SIG-M5 (cell line): ENCODE results near the gene RIMBP2.

Experiments
- DNase-seq: peaks from one replicate; lab custom pipeline; 2025; lab: John Stamatoyannopoulos, UW

RIMBP2 gene

DNA sequence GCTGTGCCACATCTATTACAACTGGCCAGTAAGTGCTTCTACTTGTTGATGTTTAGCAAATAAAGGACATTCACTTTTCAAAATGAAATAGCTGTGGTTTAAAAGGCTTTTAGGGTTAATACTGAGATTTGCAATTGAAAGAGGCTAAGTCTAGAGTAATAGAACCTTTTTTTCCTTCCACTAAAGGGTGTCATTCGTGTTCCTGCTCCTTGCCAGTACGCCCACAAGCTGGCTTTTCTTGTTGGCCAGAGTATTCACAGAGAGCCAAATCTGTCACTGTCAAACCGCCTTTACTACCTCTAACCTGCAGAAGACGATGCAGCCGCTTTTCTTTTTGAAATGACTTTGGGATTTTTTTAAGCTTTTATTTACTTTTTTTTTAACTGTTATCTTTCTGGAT lies 344.8 kb downstream of the RIMBP2 start:
- DNase-seq: no peak

DNA sequence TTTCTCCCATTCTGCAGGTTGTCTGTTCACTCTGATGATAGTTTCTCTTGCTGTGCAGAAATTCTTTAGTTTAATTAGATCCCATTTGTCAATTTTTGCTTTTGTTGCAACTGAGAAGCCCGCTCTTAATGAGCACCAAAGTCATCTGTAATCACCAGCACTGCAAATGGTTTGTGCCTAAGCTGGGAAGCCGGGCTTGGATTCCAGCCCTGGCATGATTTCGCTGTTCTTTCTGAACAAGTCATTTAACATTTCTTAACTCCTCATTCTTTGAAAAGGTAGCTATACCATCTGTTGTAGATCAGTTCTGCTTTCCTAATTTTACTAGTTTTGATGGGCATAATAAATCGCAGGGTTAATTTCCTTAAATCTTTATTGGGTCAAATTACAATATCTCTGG lies 346.3 kb downstream of the RIMBP2 start:
- no peak for DNase-seq

DNA sequence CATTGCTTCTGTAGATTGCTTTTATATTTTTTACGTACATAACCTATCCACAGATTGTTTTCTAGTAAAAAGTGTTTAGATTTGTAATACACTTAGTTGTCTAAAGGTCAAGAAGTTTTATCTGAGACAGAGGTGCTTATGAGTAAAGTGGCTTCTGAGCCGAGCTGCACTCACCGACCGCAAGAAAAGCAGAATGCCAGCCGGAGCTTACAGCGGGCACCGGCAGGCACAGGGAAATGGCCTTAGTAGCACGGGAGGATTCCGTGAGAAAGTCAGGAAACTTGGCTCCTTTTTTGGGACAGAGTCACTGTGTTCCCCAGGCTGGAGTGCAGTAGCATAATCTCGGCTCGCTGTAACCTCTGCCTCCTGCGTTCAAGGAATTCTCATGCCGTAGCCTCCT lies 348.6 kb downstream of the RIMBP2 start:
- DNase-seq: no peak

DNA sequence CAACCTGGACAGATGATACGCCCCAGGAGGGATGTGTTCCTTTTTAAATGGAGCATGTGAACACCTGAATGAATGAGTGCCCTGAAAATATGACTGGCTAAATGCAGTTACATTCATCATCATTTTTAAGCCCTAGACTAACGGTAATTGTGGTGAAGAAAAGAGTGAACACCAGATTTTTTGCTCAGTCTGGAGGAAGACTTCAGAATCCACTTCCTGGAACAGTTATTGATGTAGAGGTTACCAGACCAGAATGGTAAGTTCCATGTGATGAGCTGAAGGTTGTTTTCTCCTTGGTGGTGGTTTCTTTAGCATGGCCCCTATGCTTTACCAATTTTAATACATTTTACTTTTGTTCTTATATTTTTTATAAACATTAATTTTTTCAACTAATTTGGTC lies 349.1 kb downstream of the RIMBP2 start:
- DNase-seq: no peak

DNA sequence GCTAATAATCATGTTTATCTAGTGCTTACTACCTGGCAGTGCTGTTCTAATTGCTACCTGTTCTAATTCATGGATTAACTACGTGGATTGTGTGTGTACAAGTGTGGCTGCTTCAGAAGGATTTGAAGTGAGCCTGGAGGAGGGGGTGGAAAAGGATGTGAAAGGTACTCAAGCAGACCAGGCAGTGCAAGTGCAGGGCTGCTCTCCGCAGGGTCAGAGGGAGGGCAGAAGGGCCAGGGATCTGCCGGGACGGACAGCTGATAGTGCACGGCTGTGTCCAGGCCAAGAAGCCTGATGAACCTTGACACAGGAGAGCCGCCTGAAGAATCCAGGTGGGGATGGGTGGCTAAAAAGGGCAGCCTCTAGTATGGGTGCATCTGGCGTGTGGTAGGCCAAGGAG lies 349.9 kb downstream of the RIMBP2 start:
- no peak for DNase-seq

DNA sequence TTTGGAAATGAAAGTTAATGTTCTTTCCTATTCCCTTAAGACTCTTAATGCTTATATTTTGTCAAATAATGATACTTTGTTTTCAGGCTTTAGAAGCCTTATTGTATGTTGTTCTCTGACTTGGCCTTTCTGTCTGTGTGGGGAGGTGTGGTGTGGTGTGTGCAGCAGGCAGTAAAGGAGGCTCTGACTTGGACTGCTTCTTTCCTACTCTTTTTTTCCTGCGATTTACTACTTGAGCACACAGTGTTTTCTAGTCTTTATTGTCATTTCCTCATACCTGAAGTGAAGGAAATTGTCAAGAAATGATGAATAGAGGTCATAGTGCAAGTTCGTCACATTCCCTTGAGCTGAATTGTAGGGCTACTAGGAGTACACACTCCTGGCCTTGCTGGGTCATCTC lies 351.5 kb downstream of the RIMBP2 start:
- DNase-seq: no peak

DNA sequence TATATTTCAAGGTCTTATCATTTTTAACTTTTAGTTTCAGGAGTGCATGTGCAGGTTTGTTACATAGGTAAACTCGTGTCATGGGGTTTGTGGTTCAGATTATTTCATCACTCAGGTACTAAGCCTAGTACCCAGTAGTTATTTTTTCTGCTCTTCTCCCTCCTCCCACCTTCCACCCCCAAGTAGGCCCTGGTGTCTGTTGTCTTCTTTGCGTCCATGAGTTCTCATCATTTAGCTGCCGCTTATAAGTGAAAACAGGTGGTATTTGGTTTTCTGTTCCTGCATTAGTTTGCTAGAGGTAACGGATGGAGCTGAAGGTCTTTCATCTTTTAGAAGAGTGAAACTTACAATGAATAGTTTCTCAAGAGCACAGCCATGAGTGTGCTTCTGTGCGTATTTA lies 354.0 kb downstream of the RIMBP2 start:
- no peak for DNase-seq

DNA sequence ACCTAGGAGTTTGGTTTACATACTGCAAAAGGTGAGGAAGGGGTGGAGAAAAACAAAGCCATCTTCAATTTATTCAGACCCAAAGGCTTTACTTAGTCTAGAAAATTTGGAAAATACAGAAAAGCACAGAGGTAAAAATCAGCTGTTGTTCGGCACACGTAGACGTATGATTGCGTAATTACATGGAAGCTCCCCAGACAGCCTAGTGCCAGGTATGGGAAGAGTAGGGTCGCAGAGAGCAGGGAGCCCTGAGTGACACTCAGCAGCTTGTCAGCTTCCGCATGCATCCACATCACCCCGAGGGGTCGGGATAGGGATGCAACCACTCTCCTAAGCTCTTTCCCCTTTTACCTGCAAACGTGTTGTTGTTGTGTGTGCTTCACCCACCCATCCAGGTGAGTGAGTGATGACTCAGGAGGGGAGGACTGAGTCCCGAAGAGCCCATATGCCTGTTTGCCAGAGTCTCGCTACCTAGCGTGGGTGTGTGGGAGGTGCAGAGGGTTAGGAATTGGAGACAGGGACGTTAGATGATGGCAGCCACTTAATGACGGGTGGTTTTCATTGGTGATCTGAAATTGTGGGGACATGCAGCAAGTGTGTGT lies 358.3 kb downstream of the RIMBP2 start:
- no peak for DNase-seq

DNA sequence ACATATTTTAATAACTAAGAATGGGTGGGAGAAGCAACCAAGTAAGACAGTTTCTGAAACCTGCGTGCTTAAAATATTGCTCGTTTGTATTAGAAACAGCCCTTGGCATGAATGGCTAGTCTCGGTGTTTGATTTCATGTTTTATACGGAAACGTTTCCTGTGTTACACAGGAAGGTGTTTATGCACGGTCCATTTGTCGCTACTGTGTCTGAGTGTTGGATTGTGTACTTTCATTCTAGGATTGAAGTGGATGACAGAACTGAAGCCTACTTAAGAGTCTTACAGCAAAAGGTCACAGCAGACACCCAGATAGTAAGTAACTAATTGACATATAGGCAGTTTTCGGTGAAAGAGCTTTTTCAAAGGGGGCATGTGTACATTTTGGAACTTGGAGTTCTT lies 358.9 kb downstream of the RIMBP2 start:
- DNase-seq: no peak

DNA sequence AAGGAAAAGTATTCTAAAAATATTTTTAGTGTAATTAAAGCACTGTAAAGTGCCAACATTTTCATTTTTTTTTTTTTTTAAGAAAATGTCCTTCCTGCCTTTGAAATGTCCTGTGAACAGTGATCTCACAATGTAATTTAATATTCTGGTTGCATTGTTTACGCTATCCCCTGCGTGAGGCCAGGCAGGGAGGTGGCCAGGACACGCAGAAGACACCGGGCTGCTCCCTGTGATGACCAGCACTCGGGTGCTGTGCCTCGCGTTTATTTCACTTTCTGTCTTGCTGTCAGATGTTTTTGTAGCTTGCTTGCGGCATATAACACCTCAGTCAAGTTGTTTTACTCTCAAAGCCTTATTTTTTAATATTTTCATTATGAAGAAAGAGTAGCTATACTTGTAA lies 359.9 kb downstream of the RIMBP2 start:
- no peak for DNase-seq

DNA sequence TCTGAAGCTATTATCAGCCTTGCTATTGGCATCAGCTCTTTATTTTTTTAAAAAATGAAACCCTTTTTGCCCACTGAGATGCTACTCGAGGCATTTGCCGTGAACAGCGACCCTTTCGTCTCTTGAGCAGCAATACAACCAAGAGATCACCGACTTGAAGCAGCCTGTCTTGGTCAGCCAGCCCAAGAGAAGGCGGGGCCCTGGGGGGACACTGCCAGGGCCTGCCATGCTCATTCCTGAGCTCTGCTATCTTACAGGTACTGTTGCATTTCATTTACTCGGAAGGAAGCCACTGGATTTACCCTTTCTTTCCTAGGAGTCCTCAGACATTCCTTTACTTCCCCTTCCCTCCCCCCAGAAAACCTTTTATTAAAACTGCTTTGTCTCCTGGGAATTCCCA lies 361.7 kb downstream of the RIMBP2 start:
- no peak for DNase-seq

DNA sequence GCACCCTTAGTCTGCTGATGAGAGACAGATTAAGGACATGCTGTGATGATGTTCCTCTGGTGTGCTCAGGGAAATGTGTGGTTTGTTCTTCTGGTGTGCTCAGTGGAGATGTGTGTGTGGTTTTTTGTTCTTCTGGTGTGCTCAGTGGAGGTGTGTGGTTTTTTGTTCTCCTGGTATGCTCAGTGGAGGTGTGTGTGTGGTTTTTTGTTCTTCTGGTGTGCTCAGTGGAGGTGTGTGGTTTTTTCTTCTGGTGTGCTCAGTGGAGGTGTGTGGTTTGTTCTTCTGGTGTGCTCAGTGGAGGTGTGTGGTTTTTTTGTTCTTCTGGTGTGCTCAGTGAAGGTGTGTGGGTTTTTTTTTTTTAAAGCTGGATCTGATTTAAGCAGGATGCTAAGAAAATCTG lies 363.0 kb downstream of the RIMBP2 start:
- no peak for DNase-seq

DNA sequence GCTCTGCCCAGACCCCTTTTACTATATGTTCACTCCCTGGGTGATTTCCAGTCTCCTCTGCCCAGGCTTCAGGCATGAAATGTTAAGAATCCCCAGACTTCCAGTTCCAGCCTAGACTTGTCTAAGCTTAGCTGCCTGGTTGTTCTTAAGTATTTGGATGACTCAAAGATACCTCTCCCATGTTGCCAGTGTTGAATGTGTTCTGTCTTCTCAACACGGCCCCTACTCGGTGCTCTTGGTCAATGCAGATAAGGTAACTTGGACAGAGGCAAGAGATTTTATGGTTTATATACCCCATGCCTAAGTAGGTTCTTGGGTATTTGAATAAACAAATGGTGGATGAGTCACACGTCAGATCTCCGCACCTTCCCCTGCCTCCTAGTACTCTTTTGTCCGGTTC lies 364.8 kb downstream of the RIMBP2 start:
- DNase-seq: no peak

DNA sequence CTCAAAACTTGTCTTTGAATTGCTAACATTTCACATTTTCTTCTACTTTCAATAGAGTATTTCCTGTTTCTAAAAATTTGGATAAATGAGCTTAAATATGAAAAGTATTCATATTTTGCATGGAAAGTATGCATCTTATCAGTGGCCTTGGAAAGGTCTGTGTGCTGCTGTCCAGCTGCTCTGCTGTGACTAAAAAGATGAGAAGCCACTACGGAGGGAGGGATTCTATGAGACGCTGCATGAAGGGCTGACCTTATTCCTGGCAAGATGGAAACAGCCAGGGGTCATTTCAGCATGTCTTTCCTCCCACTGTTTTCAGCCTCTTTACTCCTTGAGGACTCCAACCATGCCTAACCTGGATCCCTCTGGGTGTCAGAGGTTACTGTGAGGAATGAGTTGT lies 365.4 kb downstream of the RIMBP2 start:
- DNase-seq: no peak

DNA sequence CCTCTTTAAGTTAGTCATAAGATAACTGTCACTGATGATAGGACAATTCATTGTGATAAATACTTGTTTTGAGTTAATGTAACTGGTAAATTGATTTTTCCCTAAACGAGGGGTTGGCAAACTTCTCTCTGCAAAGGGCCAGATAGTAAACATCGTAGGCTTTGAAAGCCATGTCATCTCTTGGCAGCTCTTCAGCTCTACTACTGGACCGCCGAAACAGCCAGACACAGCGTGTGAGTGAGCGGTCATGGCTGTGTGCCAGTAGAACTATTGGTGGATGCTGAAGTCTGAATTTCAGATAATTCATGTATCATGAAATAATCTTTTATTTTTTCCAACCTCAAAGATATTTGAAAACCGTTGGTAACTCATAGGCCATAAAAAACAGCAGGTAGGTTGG lies 368.5 kb downstream of the RIMBP2 start:
- DNase-seq: no peak
